BE2C (cell line): Measurements from ENCODE around the gene PCDHA12.

Source experiments
- DNase-seq: peaks from one replicate; pipeline ENCODE4 v3.0.0-alpha.2; 2020
- H3K27me3 ChIP-seq: fragments of 250-450 bp; sonication (Bioruptor Pico); 2 replicates; pipeline ENCODE4 v1.5.1; 2020; ENCODE audit warnings: mild to moderate bottlenecking
- H3K36me3 ChIP-seq: fragments of 250-450 bp; sonication (Bioruptor Pico); 2 replicates; pipeline ENCODE4 v1.5.1; 2020; ENCODE audit warnings: mild to moderate bottlenecking
- H3K4me1 ChIP-seq: fragments of 250-450 bp; sonication (Bioruptor Pico); 2 replicates; pipeline ENCODE4 v1.5.1; 2020
- H3K4me3 ChIP-seq: 2 replicates; pipeline ENCODE4 v1.5.1; 2011; ENCODE audit warnings: low read depth, low read length
- H3K9me3 ChIP-seq: fragments of 250-450 bp; sonication (Bioruptor Pico); 2 replicates; pipeline ENCODE4 v1.5.1; 2020
- TF ChIP-seq, protein P1 (sequence below): IDR thresholded peaks from 2 replicates; pipeline ENCODE4 v1.5.1; 2012; ENCODE audit warnings: mild to moderate bottlenecking, low read depth, low read length

Gene PCDHA12

DNA sequence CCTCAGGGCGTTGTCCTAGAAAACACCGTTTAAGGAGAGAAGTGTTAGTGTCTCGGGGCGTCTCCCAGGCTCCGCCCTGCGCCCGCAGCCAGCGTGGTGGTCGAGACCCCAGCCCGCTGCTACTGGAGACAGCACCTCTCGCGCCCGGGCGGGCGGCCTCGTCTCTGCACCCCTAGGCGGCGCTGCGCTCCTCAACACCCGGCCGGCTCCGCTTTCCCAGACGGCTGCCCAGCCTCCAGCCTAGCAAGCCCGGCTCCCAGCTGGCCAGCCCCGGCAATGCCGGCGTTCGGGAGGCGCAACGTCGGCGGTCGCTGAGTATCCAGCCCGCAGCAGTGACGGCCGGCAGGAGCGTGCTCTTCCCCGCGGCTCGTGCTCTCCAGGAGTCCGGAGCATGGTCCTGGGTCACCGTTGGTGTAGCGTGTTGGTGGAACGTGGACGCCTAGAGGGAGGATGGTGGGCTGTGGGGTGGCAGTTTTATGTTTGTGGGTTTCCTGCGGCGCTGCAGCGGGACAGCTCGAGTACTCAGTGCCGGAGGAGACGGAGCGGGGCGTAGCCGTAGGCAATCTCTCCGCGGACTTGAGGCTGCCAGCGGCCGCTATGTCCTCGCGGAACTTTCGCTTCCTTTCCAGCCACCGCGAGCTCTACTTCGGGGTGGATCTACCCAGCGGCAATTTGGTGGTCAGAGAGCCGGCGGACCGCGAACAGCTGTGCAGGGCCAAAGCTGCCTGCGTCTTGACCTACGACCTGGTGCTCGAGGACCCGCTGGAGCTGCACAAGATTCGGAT is 51.5 kb downstream of the PCDHA12 start:
- Histone ChIP-seq H3K27me3 (no peaks in the 10 kb centered on the region), H3K9me3 (no peaks in the 10 kb centered on the region), H3K4me3 (peak overlapping the region; percentile 78), H3K4me1 (no peaks in the 10 kb centered on the region), H3K36me3 (no peaks in the 10 kb centered on the region)
- DNase-seq, result peak; percentile 96
- TF ChIP-seq, protein P1, sequence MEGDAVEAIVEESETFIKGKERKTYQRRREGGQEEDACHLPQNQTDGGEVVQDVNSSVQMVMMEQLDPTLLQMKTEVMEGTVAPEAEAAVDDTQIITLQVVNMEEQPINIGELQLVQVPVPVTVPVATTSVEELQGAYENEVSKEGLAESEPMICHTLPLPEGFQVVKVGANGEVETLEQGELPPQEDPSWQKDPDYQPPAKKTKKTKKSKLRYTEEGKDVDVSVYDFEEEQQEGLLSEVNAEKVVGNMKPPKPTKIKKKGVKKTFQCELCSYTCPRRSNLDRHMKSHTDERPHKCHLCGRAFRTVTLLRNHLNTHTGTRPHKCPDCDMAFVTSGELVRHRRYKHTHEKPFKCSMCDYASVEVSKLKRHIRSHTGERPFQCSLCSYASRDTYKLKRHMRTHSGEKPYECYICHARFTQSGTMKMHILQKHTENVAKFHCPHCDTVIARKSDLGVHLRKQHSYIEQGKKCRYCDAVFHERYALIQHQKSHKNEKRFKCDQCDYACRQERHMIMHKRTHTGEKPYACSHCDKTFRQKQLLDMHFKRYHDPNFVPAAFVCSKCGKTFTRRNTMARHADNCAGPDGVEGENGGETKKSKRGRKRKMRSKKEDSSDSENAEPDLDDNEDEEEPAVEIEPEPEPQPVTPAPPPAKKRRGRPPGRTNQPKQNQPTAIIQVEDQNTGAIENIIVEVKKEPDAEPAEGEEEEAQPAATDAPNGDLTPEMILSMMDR, result peak; percentile 88

DNA sequence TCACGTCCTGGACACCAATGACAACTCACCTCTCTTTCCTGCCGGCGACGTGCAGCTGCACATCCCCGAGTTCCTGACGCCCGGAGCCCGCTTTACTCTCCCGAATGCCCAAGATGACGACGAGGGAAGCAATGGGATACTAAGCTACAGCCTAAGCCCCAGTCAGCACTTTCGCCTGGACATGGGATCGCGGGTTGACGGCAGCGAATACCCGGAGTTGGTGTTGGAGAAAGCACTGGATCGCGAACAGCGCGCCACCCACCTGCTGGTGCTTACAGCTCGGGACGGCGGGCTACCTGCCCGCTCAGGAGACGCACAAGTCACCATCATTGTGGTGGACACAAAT is 52.1 kb downstream of the PCDHA12 start:
- Histone ChIP-seq H3K4me3 (peak overlapping the region; percentile 78), H3K9me3 (no peaks in the 10 kb centered on the region), H3K4me1 (no peaks in the 10 kb centered on the region), H3K27me3 (no peaks in the 10 kb centered on the region), H3K36me3 (no peaks in the 10 kb centered on the region)
- peak; percentile 13 for DNase-seq
- TF ChIP-seq, protein P1, result no peak
